HepG2 (cell line): ENCODE data around the gene HAT1. TPM values are rescaled to one million over a fixed set of nuclear protein-coding genes. Genes with fewer than 3 reads are reported as not detected.

Experiments used
- BRCA1 ChIP-seq: sonication (generic); formaldehyde crosslinking; IDR thresholded peaks from 2 replicates; pipeline ENCODE4 v1.4.0; 2020; ENCODE audit warnings: missing genetic modification reagents
- ELF4 ChIP-seq: sonication (generic); formaldehyde crosslinking; IDR thresholded peaks from 2 replicates; pipeline ENCODE4 v1.5.0; 2020; ENCODE audit warnings: missing genetic modification reagents, mild to moderate bottlenecking, moderate library complexity, borderline replicate concordance
- ETS1 ChIP-seq: sonication (generic); formaldehyde crosslinking; IDR thresholded peaks from 2 replicates; pipeline ENCODE4 v1.4.0; 2020; ENCODE audit warnings: missing genetic modification reagents
- ETV5 ChIP-seq: IDR thresholded peaks from 2 replicates; pipeline ENCODE4 v1.6.1; 2018; ENCODE audit warnings: missing biosample characterization, missing genetic modification reagents, inconsistent platforms, borderline replicate concordance
- HNF4A ChIP-seq: sonication (generic); formaldehyde crosslinking; IDR thresholded peaks from 2 replicates; pipeline ENCODE4 v1.4.0; 2020; ENCODE audit warnings: missing genetic modification reagents
- IKZF5 ChIP-seq: IDR thresholded peaks from 2 replicates; pipeline ENCODE4 v1.6.1; 2018; ENCODE audit warnings: missing genetic modification reagents, mild to moderate bottlenecking, missing compliant biosample characterization
- KLF16 ChIP-seq, 2 experiments: sonication (generic) in 1 of 2; formaldehyde crosslinking in 1 of 2; IDR thresholded peaks; 2 replicates each; pipeline versions ENCODE4 v1.6.1 to v1.8.0; 2016 to 2023; ENCODE audit warnings: missing genetic modification reagents in 2 of 2, missing compliant biosample characterization in 1 of 2
- KMT2A ChIP-seq: sonication (generic); formaldehyde crosslinking; IDR thresholded peaks from 2 replicates; pipeline ENCODE4 v1.4.0; 2020; ENCODE audit warnings: missing genetic modification reagents
- TBP ChIP-seq: sonication (generic); formaldehyde crosslinking; IDR thresholded peaks from 2 replicates; pipeline ENCODE4 v1.5.0; 2020; ENCODE audit warnings: missing genetic modification reagents
- ZFP36L2 ChIP-seq: sonication (generic); formaldehyde crosslinking; IDR thresholded peaks from 2 replicates; pipeline ENCODE4 v1.4.0; 2020; ENCODE audit warnings: missing genetic modification reagents
- ZKSCAN5 ChIP-seq: sonication (generic); formaldehyde crosslinking; IDR thresholded peaks from 2 replicates; pipeline ENCODE4 v1.5.1; 2020; ENCODE audit warnings: mild to moderate bottlenecking, missing genetic modification reagents
- ZNF230 ChIP-seq: sonication (generic); formaldehyde crosslinking; IDR thresholded peaks from 2 replicates; pipeline ENCODE4 v1.4.0; 2020; ENCODE audit warnings: mild to moderate bottlenecking, missing genetic modification reagents
- ZNF432 ChIP-seq: sonication (generic); formaldehyde crosslinking; IDR thresholded peaks from 2 replicates; pipeline ENCODE4 v1.5.0; 2020; ENCODE audit warnings: missing genetic modification reagents, mild to moderate bottlenecking, borderline replicate concordance
- ZNF547 ChIP-seq: sonication (generic); formaldehyde crosslinking; IDR thresholded peaks from 2 replicates; pipeline ENCODE4 v1.5.1; 2020; ENCODE audit warnings: mild to moderate bottlenecking, missing genetic modification reagents
- ZNF557 ChIP-seq: sonication (generic); formaldehyde crosslinking; IDR thresholded peaks from 2 replicates; pipeline ENCODE4 v1.4.0; 2020; ENCODE audit warnings: missing genetic modification reagents
- ZNF609 ChIP-seq: sonication (generic); formaldehyde crosslinking; IDR thresholded peaks from 2 replicates; pipeline ENCODE4 v1.4.0; 2020; ENCODE audit warnings: mild to moderate bottlenecking, missing genetic modification reagents, borderline replicate concordance
- ZSCAN22 ChIP-seq: sonication (generic); formaldehyde crosslinking; IDR thresholded peaks from 2 replicates; pipeline ENCODE4 v1.4.0; 2020; ENCODE audit warnings: mild to moderate bottlenecking, missing genetic modification reagents
- ZSCAN31 ChIP-seq: sonication (generic); formaldehyde crosslinking; IDR thresholded peaks from 2 replicates; pipeline ENCODE4 v1.5.0; 2020; ENCODE audit warnings: low read depth, mild to moderate bottlenecking, missing genetic modification reagents
- polyA plus RNA-seq, 8 experiments: library from polyadenylated mRNA; depleted of rRNA in 3 of 8; stranded (reverse) in 7 of 8; unstranded in 1 of 8; fragments of >200 nt; fragmentation: Illumina TruSeq in 4 of 8; extraction: Trizol in 4 of 8; gene quantifications; 2 replicates each; pipeline versions ENCODE4 v1.2.1 to v1.2.3, GENCODE V29; 2011 to 2016; ENCODE audit warnings: low read depth in 4 of 8, missing spikeins in 1 of 8, mixed read lengths in 1 of 8; ENCODE audit not compliant: insufficient read depth in 1 of 8
- total RNA-seq, 5 experiments: library from RNA; depleted of rRNA; stranded (reverse); fragments of >200 nt; fragmentation: Illumina TruSeq; extraction: Trizol; gene quantifications; 2 replicates each; pipeline ENCODE4 v1.2.3, GENCODE V29; 2016; ENCODE audit warnings: low read depth in 1 of 5
- TF ChIP-seq, protein P1 (sequence below): sonication (generic); formaldehyde crosslinking; IDR thresholded peaks from 2 replicates; pipeline ENCODE4 v1.8.0; 2022; ENCODE audit warnings: missing genetic modification reagents, low read depth, mild to moderate bottlenecking, borderline replicate concordance
- TF ChIP-seq, protein P2 (sequence below): sonication (generic); formaldehyde crosslinking; IDR thresholded peaks from 2 replicates; pipeline ENCODE4 v1.4.0; 2020; ENCODE audit warnings: low read depth, mild to moderate bottlenecking, missing genetic modification reagents

The HAT1 gene
- total and polyA plus RNA-seq, 2 of the 13 experiments (the other 11 are each of a cell fraction or from before 2014, with no cell fraction given) = 45.4 to 119 TPM

DNA sequence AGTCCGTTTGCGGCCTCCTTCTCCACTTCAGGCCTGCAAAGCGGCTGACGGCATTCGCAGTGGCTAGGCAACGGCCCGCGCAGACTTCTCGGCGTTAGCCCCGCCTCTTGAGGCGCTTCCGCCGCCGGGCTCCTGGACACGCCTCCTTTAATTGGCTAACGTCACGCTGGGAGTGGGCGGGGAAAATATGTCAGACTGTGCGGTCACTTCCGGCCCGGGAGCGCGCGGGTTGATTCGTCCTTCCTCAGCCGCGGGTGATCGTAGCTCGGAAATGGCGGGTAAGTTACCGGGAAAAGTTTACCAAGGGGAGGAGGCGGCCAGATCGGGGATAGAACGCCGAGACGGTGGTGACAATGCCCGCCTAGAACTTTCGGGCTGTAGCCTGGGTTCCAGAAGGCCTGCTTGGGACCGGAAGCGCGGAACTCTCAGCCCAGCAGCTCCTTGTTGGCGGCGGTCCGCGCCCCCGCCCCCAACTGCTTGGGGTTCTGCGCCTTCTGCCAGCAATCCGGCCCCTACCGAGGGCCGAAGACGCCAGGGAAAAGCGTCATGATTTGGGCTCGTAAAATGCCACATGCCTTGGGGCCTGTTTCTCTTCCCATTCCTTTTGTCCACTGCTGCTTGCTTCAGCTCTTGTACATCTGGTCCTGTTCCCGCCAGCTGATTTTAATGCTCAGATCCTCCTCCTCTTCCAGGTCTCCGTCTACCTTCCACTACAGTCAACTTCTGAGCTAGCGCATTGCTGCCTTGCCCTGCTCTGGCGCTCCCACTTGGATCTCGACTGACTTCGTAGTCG is at the start of gene HAT1 (continued):
- TF ChIP-seq ETV5 (peak; percentile 77; the same call in 1 of the 2 replicates), TBP (CRISPR knock-in tag) (no peak), ETS1 (no peak), ZNF557 (CRISPR knock-in tag) (peak; percentile 41; the same call in 1 of the 2 replicates), ZNF230 (CRISPR knock-in tag) (peak; percentile 70; the same call in 1 of the 2 replicates), KMT2A (CRISPR knock-in tag) (peak; percentile 88), ELF4 (CRISPR knock-in tag) (peak; percentile 85; the same call in 1 of the 2 replicates), BRCA1 (CRISPR knock-in tag) (peak; percentile 80; the same call in 1 of the 2 replicates), ZSCAN31 (CRISPR knock-in tag) (peak; percentile 81), KLF16 (CRISPR knock-in tag; IDR thresholded peaks at IDR 0.05) (peak in 1 of 2 experiments; percentile 63; a peak in 3 of 4 replicates), ZKSCAN5 (CRISPR knock-in tag) (0 out of 2 replicates have a peak, but pooled peaks have one; percentile 24), IKZF5 (CRISPR knock-in tag) (no peak), ZNF609 (CRISPR knock-in tag) (peak; percentile 63; the same call in 1 of the 2 replicates), ZNF547 (peak; percentile 94), ZFP36L2 (CRISPR knock-in tag) (no peak), HNF4A (CRISPR knock-in tag) (0 out of 2 replicates have a peak, but pooled peaks have one; percentile 6), ZNF432 (CRISPR knock-in tag) (no peak), ZSCAN22 (CRISPR knock-in tag) (no peak)
- TF ChIP-seq, protein P1, sequence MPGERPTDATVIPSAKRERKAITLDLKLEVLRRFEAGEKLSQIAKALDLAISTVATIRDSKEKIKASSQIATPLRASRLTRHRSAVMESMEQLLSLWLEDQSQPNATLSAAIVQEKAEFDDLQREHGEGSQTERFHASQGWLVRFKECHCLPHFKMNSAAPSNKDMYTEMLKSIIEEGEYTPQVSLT = no peak
- TF ChIP-seq, protein P2, sequence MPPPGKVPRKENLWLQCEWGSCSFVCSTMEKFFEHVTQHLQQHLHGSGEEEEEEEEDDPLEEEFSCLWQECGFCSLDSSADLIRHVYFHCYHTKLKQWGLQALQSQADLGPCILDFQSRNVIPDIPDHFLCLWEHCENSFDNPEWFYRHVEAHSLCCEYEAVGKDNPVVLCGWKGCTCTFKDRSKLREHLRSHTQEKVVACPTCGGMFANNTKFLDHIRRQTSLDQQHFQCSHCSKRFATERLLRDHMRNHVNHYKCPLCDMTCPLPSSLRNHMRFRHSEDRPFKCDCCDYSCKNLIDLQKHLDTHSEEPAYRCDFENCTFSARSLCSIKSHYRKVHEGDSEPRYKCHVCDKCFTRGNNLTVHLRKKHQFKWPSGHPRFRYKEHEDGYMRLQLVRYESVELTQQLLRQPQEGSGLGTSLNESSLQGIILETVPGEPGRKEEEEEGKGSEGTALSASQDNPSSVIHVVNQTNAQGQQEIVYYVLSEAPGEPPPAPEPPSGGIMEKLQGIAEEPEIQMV (CRISPR knock-in tag) = 0 out of 2 replicates have a peak, but pooled peaks have one; percentile 20
